Right cardiac atrium (tissue), 5 donors: Measurements from ENCODE around the gene GYS1. TPM values are rescaled to one million over a fixed set of nuclear protein-coding genes. Genes with fewer than 3 reads are reported as not detected.

Experiments used
- ATAC-seq, 2 donors: fragments of 200-7000 bp; cut with Tn5 transposase; one replicate each; pipeline versions ENCODE4 v1.8.0 to v1.9.1; 2020; ENCODE audit warnings: moderate library complexity in 2 of 2, mild to moderate bottlenecking in 1 of 2
- DNase-seq, 3 donors: peaks; one replicate each; pipeline ENCODE4 v3.0.0-alpha.2; 2020
- H3K27ac ChIP-seq: one replicate; pipeline ENCODE4 v1.5.1; 2013; ENCODE audit warnings: mild to moderate bottlenecking, low read length, control low read depth, moderate library complexity
- H3K27me3 ChIP-seq: one replicate; pipeline ENCODE4 v1.6.1; 2013; ENCODE audit not compliant: control insufficient read depth, insufficient read depth
- H3K4me1 ChIP-seq: one replicate; pipeline ENCODE4 v1.6.1; 2013; ENCODE audit warnings: low read length; ENCODE audit not compliant: control insufficient read depth, insufficient read depth
- H3K4me3 ChIP-seq: one replicate; pipeline ENCODE4 v1.5.1; 2013; ENCODE audit warnings: low read length, control low read depth
- H3K9me3 ChIP-seq: one replicate; pipeline ENCODE4 v1.6.1; 2013; ENCODE audit warnings: low read length; ENCODE audit not compliant: control insufficient read depth
- WGBS: extraction: QIAGEN DNeasy Blood & Tissue Kit; methylation state at CpG from one replicate; pipeline ENCODE4 v1.1.7; 2013; 5-methylcytosine and 5-hydroxymethylcytosine counted together
- intact Hi-C, 4 donors: fragments of 100-400 bp; cut with DNase I; formaldehyde crosslinking; loops; one replicate each; pipeline versions ENCODE4 v1.11.0 to v1.14.0; 2022 to 2023
- polyA plus RNA-seq: library from polyadenylated mRNA; stranded (reverse); fragments of 200-250 nt; gene quantifications from one replicate; pipeline ENCODE4 v1.2.3, GENCODE V29; 2013
- total RNA-seq, 4 donors: library from RNA; stranded (reverse); fragmentation: NEBNext Ultra II Directional; extraction: Animal tissue kit (Norgen Biotek cat#: 25700); gene quantifications; one replicate each; pipeline ENCODE4 v1.2.1, GENCODE V29; 2021
- donor health status: healthy with polysubstance abuse.
- donor health status: DM: no; HTN: yes; CAD: no.
- donor health status: DM: no; HTN: no; CAD: no.
- donor health status: DM: no; HTN: yes; CAD: no; lungs with severe emphysema.
- donor health status: DM: yes; HTN: yes; CAD: no.

GYS1 gene
- total and polyA plus RNA-seq, 5 donors, result 61.4 to 95.9 (median 82.7) TPM

GRCh38 chr19:48968179-48968661 is 24.9 kb downstream of the GYS1 start:
- peak overlapping the region; percentile 55 for H3K27ac ChIP-seq
- no peak for ATAC-seq
- H3K27me3 ChIP-seq, result no peaks in the 10 kb centered on the region
- no peak for DNase-seq
- intact Hi-C loops, result loop anchor here in 2 of 4 donors (5.0 to 10.0 kb wide), 3 partner anchors 63 to 176 kb away; partner anchors contain the start of genes NUCB1 (in 1 of the 2) and PPP1R15A (in 1 of the 2)
- WGBS, result 48% methylated on average over 4 of the region's 4 CpGs
- H3K9me3 ChIP-seq, result no peaks in the 10 kb centered on the region
- peaks cover 10% of the 10 kb centered on the region for H3K4me1 ChIP-seq
- no peak overlapping the region for H3K4me3 ChIP-seq

- DNase-seq, result peak in 2 of 3 donors; percentile 78 to 80
- H3K27me3 ChIP-seq, result no peaks in the 10 kb centered on the region
- peaks cover 11% of the 10 kb centered on the region for H3K4me1 ChIP-seq
- WGBS, result 72% methylated on average over 14 of the region's 14 CpGs
- intact Hi-C loops, result loop anchor here in 2 of 4 donors (5.0 to 10.0 kb wide), 3 partner anchors 63 to 175 kb away; partner anchors contain the start of genes NUCB1 (in 1 of the 2) and PPP1R15A (in 1 of the 2)
- ATAC-seq, result no peak
- no peak overlapping the region for H3K4me3 ChIP-seq
- H3K9me3 ChIP-seq, result no peaks in the 10 kb centered on the region
- peak overlapping the region; percentile 55 for H3K27ac ChIP-seq
Observed at GRCh38 chr19:48967346-48968178, 25.5 kb downstream of the GYS1 start.

- DNase-seq (peak in 1 of 3 donors; percentile 72), ATAC-seq (no peak)
- 84% methylated on average over 10 of the region's 10 CpGs for WGBS
- Histone ChIP-seq H3K4me3 (peak overlapping the region; percentile 69), H3K27ac (peak overlapping the region; percentile 8), H3K9me3 (no peaks in the 10 kb centered on the region), H3K4me1 (peaks cover 11% of the 10 kb centered on the region), H3K27me3 (no peaks in the 10 kb centered on the region)
- intact Hi-C loops, result loop anchor here in 2 of 4 donors (5.0 to 10.0 kb wide), 3 partner anchors 62 to 174 kb away; partner anchors contain the start of genes NUCB1 (in 1 of the 2) and PPP1R15A (in 1 of the 2)
Observed at GRCh38 chr19:48966541-48967345, 26.4 kb downstream of the GYS1 start.

GRCh38 chr19:48965806-48966540 is 27.1 kb downstream of the GYS1 start:
- intact Hi-C loops, result loop anchor here in 2 of 4 donors (5.0 to 10.0 kb wide), 3 partner anchors 61 to 174 kb away; partner anchors contain the start of genes NUCB1 (in 1 of the 2) and PPP1R15A (in 1 of the 2)
- Histone ChIP-seq H3K4me3 (peak overlapping the region; percentile 69), H3K27me3 (no peaks in the 10 kb centered on the region), H3K27ac (peak overlapping the region; percentile 86), H3K9me3 (no peaks in the 10 kb centered on the region), H3K4me1 (peaks cover 11% of the 10 kb centered on the region)
- peak; percentile 89 to 95 (median 92) for DNase-seq
- 10% methylated on average over 36 of the region's 36 CpGs for WGBS
- peak; percentile 54 to 66 for ATAC-seq

GRCh38 chr19:48965040-48965805 is 27.9 kb downstream of the GYS1 start, which contains the start of gene FTL:
Gene FTL (plus strand): TSS chr19:48965309. CDS start chr19:48965508, 199 bp downstream.
- Histone ChIP-seq H3K27me3 (no peaks in the 10 kb centered on the region), H3K4me1 (peaks cover 11% of the 10 kb centered on the region)
- intact Hi-C loops, result loop anchor here in 2 of 4 donors (5.0 to 10.0 kb wide), 3 partner anchors 60 to 173 kb away; partner anchors contain the start of genes NUCB1 (in 1 of the 2) and PPP1R15A (in 1 of the 2)

GRCh38 chr19:48964205-48965039 is 28.7 kb downstream of the GYS1 start:
- Histone ChIP-seq H3K4me1 (peaks cover 11% of the 10 kb centered on the region), H3K9me3 (no peaks in the 10 kb centered on the region), H3K27me3 (no peaks in the 10 kb centered on the region), H3K27ac (peak overlapping the region; percentile 59), H3K4me3 (peak overlapping the region; percentile 53)
- DNase-seq (no peak), ATAC-seq (no peak)
- 12% methylated on average over 19 of the region's 19 CpGs for WGBS
- intact Hi-C loops, result loop anchor here in 2 of 4 donors (5.0 to 10.0 kb wide), 3 partner anchors 60 to 172 kb away; partner anchors contain the start of genes NUCB1 (in 1 of the 2) and PPP1R15A (in 1 of the 2)

More at GRCh38 chr19:48965040-48965805, 27.9 kb downstream of the GYS1 start, which contains the start of gene FTL:
- H3K4me3 ChIP-seq, result peak within 1 kb of the TSS; percentile 69
- H3K9me3 ChIP-seq, result no peaks in the 10 kb centered on the region
- H3K27ac ChIP-seq, result peak within 1 kb of the TSS; percentile 86
- ATAC-seq (peak; percentile 87 to 90), DNase-seq (peak; percentile 98 to 99 (median 99))
- under 1% methylated on average over 52 of the region's 52 CpGs for WGBS

- 13% methylated on average over 28 of the region's 28 CpGs for WGBS
- no peaks in the 10 kb centered on the region for H3K27me3 ChIP-seq
- H3K27ac ChIP-seq, result peak overlapping the region; percentile 85
- H3K4me3 ChIP-seq, result no peak overlapping the region
- DNase-seq (peak; percentile 88 to 93 (median 92)), ATAC-seq (peak; percentile 25 to 39)
- intact Hi-C loops, result loop anchor here in 2 of 4 donors (10.0 kb wide), 2 partner anchors 59 to 89 kb away; partner anchors contain the start of genes NUCB1 (in 1 of the 2) and PPP1R15A (in 1 of the 2)
- H3K9me3 ChIP-seq, result no peaks in the 10 kb centered on the region
- H3K4me1 ChIP-seq, result peaks cover 11% of the 10 kb centered on the region
Observed at GRCh38 chr19:48963371-48964204, 29.5 kb downstream of the GYS1 start.

- Histone ChIP-seq H3K4me1 (peaks cover 10% of the 10 kb centered on the region), H3K27me3 (no peaks in the 10 kb centered on the region), H3K9me3 (no peaks in the 10 kb centered on the region), H3K27ac (peak overlapping the region; percentile 41), H3K4me3 (no peak overlapping the region)
- ATAC-seq (no peak), DNase-seq (no peak)
- WGBS, result 64% methylated on average over 7 of the region's 7 CpGs
- intact Hi-C loops, result loop anchor here in 2 of 4 donors (10.0 kb wide), 2 partner anchors 58 to 88 kb away; partner anchors contain the start of genes NUCB1 (in 1 of the 2) and PPP1R15A (in 1 of the 2)
Observed at GRCh38 chr19:48962849-48963165, 30.3 kb downstream of the GYS1 start.
